GM21360 (cell line): Measurements from ENCODE around the gene MAST4.

Experiments
- ATAC-seq: cut with Tn5 transposase; IDR thresholded peaks from one replicate; pipeline ENCODE4 v1.9.1; 2021; ENCODE audit warnings: mild to moderate bottlenecking, moderate library complexity; ENCODE audit not compliant: unreplicated experiment

The MAST4 gene

DNA sequence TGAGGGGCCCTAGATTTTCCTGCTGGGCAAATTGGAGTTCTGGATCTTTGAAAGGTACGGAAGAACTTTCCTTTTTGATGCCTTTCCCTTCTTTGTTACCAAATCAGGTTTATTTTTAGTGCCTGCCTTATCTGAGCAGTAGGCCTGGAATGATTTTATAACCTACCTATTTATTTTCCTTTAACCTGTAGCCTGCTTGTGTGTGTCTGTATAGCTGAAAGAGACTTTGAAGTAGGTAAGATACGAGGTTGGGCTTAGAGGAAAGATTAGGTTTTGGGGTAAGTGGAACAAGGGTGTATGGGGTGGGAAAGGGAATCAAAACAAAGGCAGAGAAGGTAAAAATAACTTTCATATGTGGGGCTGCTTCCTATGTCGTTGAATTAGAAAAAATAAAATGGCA, 389.2 kb downstream of the MAST4 start:
- no peak for ATAC-seq

DNA sequence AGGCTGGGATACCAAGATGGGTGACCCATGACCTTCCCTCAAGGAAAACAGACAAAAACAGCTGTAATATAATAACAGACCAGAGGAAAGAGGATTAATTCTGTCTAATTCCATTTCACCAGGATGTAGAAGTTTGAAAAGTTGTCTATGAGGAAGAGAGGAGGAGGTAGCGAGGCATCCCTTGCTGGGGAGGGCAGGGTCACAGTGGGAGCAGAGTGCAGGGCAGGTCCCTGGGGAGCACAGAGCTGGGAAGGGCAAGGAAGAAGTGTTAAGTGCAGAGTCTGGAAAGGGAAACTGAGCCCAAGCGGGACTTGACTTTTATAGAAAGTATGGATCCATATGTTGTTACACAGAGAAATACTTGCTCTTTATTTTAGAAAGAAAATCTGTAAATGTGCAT, 389.8 kb downstream of the MAST4 start:
- no peak for ATAC-seq

DNA sequence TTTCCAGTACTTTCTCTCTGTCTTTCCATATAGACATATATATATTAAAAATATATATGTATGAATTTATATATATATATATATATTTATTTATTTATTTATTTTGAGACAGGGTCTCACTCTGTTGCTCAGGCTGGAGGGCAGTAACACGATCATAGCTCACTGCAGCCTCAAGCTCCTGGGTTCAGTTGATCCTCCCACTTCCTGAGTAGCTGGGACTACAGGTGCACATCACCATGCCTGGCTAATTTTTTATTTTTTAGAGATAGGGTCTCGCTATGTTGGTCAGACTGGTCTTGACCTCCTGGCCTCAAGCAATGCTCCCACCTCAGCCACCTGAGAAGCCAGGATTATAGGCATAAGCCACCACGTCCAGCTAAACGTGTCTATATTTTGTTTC, 390.3 kb downstream of the MAST4 start:
- ATAC-seq, result no peak

DNA sequence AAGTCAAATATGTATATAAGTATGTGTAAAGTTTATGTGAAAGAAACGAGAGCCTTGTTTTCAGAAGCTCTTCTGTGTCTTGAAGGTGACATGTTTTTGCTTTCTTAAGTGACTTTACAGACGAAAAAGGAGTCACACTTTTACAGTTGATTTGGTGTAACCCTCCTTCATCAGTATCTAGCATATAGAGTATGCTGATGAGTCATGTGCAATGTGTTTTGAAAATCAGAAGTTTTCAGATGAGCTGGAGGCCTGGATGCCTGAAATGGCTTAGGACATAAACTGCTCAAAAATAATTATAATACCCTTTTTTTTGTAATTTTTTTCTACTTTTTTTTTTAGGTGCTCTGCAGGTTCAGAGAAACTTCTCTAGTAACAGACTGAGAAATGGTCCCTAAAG, 390.9 kb downstream of the MAST4 start:
- no peak for ATAC-seq

DNA sequence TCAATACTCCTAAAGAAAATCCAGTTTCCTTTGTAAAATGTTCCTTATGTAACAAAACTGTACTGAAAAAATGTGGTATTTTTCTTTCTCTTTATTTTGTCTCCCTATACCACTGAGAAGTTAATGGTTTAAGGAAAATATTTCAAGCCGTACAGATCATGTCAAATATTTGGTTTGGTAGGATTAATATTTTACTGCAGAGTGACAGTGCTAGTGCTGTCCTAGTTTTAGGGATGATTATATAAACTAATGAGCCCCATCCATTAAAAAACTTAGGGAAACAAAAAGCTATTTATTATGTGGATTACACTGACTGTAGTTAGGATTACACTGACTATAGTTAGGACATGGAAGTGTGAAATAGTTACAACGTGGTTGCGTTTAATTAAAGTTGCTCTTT, 391.3 kb downstream of the MAST4 start:
- ATAC-seq, result no peak

DNA sequence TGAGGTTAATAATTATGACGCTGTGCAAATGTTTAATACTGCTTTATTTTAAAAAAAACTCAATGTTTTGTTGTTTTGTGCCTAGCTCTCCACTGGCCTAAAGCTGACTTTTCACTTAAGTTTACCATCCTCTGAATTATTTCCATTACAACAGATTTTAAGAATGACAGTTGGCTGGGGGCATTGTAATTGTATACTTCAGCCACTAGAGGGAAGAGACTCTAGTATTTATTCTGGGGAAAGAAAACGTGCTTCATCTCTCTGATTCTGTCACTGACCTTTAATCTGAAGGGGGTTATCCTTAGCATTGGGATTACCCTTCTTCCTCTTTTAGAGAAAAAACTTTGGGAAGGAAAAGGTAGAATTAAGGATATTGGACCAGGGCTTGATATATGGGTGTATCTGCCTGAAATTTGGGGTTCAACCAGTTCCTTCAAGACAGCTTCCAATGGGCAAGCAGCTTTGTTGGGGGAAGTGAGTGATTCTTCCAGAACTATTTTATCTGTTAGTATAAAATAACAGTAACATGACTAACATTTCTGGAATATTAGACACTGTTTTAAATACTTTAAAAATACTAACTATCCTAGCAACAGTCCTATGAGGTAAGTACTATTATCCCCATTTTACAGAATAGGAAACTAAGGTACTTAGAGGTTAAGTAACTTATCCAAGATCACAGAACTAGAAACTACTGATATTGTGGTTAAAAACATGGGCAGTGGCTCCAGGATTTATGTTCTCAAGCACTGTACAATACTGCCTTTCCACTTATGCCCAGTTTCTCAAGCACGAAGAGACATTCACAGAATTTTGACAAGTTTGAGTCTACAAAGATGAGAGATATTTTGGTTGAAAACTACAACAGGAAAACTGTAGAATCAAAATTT, 392.0 kb downstream of the MAST4 start:
- ATAC-seq, result no peak

DNA sequence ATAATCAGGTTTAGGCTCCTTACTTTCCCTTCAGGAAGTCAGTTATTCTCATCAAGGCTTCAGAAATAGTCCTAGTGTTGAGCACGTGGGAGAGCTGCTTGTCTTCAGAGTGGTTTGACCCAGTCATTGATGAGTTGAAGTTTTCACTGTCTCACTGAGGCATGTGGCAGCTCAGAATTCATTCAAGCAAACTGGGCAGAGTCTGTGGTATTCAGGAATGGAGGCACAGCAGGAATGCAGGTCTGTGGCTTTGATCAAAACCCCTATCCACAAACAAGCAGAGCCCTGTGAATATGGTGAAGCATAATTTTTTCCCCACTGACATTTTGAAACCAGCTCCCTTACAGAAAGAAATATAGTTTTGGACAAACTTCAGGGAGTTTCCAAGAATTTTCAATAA, 393.1 kb downstream of the MAST4 start:
- ATAC-seq, result no peak

DNA sequence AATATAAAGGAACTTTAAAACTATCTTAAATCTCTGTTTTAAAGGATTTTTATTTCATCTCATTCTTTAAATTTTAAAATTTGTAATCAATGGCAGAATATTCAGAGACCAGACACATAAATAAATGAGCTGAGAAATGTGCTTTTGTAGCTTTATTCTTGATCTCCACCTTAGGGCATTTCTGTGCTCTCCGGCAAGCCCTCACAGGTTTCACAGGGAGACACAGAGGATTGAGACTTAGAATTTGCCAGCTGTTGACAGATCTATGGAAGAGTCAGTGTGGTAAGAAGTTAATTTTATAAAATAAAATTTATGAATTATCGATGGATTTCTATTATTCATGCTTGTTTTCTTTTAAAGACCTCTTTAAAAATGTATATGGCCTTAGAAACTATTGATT, 393.6 kb downstream of the MAST4 start:
- no peak for ATAC-seq

DNA sequence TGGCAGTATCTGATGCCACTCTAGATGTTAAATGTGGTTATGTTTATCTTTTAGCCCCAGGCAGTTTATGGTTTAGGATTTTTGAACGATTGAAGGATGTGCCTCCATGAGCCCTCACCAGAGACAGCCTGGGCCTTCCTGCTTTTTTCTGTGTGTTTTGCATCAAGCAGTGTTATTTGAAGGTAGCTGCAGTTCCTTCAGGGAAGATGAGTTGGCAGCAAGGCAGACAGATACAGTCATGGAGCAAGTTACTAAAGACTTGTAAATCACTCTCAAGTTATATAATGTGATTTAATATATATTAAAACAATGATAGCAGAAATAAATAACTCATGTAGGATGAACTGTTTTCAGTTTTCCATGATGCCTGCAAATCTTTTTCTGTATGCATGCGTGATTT, 395.6 kb downstream of the MAST4 start:
- ATAC-seq, result no peak

DNA sequence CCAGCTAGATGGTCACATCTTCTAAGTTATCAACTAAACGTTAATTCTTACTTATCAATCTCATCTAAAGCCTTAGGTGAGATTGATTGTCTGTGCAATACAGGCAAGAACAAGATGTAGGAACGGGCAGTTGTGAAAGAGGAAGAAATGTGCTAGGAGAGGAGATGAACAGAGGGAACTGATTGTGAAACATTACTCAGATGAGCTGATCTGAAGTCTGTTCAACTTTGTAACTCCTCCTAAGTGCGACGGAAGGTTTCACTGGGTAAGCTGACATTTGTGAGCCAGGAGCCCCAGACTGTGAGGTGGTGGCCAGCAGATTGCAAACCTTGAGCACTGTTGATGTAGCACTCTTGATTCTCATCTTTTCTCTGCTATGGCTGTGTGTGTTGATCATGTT, 396.4 kb downstream of the MAST4 start:
- ATAC-seq, result no peak

DNA sequence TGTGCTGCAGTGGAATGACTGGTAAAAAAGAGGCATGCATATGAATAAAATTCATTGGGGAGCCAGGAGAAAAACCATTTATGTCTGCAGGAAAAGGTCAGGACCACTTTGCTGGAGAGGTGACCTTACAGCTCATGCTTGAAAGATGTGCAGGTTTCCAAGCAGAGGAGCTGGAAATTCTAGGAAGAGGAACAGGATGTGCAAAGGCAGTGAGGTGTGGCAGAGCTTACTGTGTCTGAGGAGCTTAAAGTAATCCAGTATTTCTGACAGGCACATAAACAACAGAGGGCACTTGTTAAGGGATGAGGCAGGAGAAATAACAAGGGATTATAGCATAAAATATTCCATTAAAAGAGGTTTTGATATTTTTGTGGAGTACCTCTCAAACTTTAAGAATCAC, 397.3 kb downstream of the MAST4 start:
- ATAC-seq, result no peak

DNA sequence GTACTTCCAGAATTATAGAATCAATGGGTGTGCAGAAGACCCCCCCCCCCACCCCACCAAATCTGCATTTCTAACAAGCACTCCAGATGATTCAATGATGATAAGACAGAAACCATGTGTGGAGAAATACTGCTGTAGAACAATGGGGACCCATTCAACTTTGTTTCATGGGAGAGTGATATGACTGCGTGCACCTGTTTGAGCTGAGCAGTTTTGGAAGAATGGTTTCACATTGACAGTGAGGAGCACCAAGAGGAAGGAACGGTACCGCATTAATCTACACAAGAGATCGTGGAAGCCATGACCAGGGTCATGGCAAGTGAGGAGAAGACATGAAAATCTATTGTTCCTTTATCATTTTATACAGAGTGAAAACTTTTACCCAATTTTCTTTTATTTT, 397.7 kb downstream of the MAST4 start:
- ATAC-seq, result no peak

DNA sequence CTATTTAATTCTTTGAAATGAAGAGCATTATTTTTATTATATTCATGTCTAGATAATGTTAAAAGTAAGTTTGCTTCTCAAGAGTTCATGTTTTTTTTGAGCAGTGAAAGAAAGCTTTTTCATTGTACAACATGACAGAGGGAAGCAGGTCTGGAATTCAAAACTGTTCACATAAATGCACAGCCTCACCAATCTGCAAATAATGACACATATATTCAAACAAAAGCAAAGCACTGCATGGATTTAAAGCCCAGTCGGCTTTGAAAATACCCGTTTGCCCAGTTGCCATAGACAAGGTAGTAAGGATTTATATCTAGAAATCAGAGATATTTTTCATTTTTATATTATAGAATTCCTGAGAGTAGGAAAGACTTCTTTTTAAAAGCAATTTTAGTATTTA, 398.6 kb downstream of the MAST4 start:
- ATAC-seq, result no peak

DNA sequence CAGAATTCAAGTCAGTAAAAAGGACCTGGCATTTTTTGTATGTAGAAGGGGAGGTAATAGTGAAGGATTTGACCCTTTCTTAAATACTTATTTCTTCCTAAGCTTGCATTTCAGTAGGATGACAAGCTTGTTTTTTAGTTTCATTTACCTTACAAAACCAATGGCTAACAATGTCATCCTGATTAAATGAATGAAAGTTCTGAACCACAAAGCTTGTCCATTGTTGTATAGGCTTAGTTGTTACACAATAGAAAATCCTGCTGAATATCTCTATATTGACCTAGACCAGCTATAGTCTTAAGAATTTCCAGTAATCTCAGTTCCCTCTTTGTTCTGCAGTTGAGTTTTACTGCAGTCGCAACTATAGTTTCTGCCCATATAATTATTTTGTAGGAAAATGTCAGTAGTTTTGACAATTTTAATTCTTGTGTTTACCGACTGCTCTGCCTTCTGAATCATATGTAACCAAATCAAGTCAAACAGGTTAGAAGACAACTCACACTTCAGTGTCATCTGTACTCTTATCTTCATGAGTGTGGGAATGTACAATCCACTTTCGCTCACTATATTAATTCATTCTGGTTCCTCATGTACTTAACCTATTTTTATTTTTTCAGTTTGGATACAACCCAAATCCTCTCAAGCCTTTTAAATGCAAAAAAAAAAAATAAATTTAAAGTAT, 404.7 kb downstream of the MAST4 start:
- no peak for ATAC-seq

DNA sequence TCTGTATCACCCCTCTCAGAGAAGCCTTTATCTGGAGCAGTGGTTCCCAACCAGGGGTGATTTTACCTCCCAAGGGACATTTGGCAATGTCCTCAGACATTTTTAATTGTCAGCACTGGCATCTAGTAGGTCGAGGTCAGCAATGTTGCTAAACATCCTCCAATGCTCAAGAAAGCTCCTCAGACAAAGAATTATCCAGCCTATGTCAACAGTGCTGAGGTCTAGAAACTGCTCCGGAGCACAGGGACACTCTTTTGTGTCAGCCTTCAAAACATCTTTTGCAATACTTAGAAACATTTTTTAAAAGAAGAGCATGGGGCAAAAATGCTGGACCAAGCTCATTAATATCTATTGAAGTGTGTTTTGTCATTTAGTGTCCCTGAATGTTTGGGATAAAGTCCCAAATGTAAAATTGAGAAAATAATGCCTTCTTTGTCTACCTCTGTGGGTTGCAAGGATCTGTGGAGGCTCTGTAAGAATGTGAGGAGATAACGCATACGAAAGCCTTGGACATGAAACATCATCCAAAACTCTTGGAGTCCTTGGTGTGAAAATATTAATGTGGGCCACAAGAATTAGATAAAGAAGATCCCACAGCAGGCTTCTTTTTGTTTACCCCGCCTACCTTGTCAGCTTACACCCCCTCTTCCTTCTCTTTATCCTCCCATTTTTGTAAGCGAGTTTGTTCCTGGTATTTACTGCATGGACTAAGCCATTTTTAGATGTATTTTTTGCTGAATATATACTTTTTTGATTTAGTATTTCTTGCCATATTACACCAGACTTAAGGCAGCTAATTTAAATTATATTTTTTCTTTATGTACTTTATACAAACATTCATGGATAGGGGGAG, 406.9 kb downstream of the MAST4 start:
- ATAC-seq, result no peak

DNA sequence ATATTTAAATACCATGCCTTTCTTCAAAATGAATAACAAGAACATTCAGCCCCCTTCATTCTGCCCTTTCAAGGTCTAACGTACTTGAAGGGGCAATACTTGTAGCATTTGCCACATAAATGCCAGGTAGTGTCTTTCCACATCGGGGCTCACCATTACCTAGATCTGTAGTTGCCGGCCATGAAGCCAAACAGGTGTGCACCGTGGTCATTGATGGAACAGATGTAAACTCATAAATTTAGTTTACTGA, 407.4 kb downstream of the MAST4 start:
- ATAC-seq, result no peak

DNA sequence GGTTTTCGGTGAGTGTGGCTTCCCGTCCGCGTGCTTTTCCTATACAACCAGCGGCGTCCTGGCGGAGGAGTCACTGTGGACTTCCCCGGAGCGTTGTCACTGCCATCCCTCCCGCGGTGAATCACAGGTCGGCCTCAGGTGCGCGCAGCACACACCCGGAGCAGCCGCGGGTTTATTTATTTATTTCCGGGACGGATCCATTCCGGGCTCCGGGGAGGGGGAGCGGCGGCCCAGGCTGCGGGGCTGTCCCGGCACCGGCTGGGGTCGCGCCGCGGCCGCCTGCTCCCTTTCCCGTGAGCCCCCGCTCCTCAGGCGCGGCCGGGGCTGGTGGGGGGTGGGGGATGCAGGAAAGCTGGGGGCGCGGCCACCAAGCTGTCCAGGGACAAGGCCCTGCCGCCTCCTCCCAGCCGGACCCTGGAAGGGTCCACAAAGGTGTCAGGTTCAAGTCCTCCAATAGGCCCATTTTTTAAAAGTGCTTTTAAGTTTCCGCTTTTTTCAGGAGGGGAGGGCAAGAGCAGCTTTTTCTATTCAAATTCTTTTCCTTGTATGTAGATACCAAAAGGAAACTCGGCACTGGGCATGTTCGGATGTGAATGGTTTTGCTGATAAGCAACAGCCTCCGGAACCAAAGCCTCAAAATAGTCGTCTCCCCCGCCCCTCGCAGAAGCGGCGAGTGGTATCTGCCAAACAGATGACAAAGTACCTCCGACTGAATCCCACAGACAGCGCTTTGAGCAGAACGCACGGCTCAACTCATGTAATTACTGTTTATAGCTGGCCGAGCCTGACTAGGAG, 407.9 kb downstream of the MAST4 start:
- ATAC-seq, result no peak

DNA sequence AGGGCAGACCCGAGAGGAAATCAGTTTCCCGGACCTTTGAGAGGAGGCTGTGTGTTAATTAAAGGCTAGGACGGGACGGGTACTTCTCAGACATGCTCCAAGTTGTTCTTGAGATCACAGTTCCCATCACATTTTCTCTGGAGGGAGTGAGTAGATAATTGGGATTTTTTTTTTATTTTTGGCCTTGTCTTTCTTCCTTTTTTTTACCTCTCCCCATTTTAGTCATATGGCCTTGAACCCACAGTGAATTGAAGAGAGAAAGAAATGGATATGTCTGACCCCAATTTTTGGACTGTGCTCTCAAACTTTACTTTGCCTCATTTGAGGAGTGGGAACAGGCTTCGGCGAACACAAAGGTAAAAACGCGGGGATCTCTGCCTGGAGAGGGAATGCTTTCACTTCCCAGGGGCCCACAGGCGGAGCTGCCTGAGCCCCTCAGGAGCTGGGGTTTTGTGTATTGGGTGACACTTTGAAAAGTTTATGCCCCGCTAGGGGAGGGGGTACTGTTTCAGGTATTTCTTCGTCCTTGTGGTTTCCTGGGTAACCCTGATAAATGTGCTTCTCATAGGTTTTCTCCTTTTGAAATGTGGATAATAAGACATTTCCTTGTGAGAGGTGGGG, 408.6 kb downstream of the MAST4 start:
- no peak for ATAC-seq

DNA sequence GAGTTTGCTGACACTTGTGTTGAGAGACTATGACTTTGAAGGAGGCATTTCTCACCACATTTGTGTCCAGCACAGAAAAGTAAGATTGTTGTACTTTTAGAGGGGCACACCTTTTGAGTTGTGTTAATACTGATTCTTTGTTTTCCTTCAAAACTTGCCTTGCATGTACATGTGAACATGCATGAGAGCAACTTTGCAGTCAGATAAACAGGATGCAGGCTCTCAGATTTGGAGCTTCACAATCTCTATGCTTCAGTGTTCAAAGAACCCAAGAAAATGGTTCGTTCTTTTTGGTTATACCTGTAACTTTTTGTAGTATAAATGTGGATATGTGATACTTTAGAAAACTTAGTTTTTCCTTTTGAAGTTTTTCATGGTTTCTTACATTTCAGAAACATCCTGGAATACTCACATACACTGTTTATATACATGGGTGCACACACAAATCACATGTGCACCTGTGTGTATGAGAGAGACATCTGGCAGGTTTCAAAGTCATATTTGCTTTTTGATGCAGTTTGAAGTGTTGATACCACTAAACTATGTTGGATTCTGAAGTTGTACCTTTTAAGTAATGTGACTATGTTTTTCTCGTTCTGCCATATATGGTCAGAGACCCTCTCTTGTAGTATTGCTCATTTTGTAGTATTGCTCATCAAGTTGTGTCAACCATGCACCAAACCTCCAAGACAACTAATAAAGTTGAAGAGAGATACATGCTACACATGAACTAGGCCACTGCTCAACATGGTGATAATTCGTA, 409.7 kb downstream of the MAST4 start:
- ATAC-seq, result no peak

DNA sequence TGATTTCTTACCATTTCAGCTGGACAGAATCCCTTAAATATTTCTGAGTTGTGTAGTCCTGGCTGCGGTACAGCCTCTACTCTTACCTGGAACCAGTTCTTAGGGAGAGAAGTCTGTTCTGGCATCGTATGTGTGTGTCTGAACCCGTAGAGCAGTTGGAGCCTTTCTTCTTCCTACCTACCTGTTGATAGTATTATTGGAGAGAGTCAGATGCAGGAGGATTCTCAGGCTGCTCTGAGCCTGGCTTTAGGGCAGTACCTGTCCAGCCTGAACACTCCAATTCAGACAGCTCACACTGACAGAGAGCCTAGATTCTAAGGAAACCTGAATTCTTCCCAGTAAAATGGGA, 410.3 kb downstream of the MAST4 start:
- ATAC-seq, result no peak
